Cerebellar cortex (tissue), 1 donor: ENCODE data around the gene GLS.
A peak's percentile ranks its signal among the peaks of the same experiment; 100 is the strongest.
"Not testable (repeated sequence)": the region's sequence is repeated elsewhere in the genome, so short reads cannot be mapped to it uniquely, and the experiment has no call there.

Source experiments
- DNase-seq: peaks from one replicate; pipeline ENCODE4 v3.0.0-alpha.2; 2015; ENCODE audit warnings: low spot score

Gene GLS

GRCh38 chr2:190856985-190857384 lies 23.6 kb upstream of the GLS start:
- no peak for DNase-seq

GRCh38 chr2:190858817-190859216 lies 21.8 kb upstream of the GLS start:
- no peak for DNase-seq

GRCh38 chr2:190859347-190860297 lies 21.0 kb upstream of the GLS start:
- DNase-seq, result no peak

- no peak for DNase-seq
Observed at GRCh38 chr2:190860985-190861680, 19.5 kb upstream of the GLS start.

GRCh38 chr2:190862128-190862527 lies 18.5 kb upstream of the GLS start:
- not testable (repeated sequence) for DNase-seq

- DNase-seq, result no peak
Observed at GRCh38 chr2:190862571-190862991, 18.0 kb upstream of the GLS start.

- no peak for DNase-seq
Observed at GRCh38 chr2:190863946-190864345, 16.7 kb upstream of the GLS start.

GRCh38 chr2:190864375-190864774 lies 16.2 kb upstream of the GLS start:
- no peak for DNase-seq

- DNase-seq, result no peak
Observed at GRCh38 chr2:190867212-190867611, 13.4 kb upstream of the GLS start.

- no peak for DNase-seq
Observed at GRCh38 chr2:190867832-190868231, 12.8 kb upstream of the GLS start.

GRCh38 chr2:190869721-190870120 lies 10.9 kb upstream of the GLS start:
- DNase-seq, result no peak

- not testable (repeated sequence) for DNase-seq
Observed at GRCh38 chr2:190873451-190873850, 7.2 kb upstream of the GLS start.

- no peak for DNase-seq
Observed at GRCh38 chr2:190875891-190876290, 4.7 kb upstream of the GLS start.

GRCh38 chr2:190876631-190877030 lies 4.0 kb upstream of the GLS start:
- no peak for DNase-seq

GRCh38 chr2:190877436-190877835 lies 3.2 kb upstream of the GLS start:
- no peak for DNase-seq

GRCh38 chr2:190879474-190880377 lies 895 bp upstream of the GLS start:
- no peak for DNase-seq

- DNase-seq, result no peak
Observed at GRCh38 chr2:190881084-190881597, 520 bp downstream of the GLS start.

- peak; percentile 60 for DNase-seq
Observed at GRCh38 chr2:190881598-190882410, 1.2 kb downstream of the GLS start.

GRCh38 chr2:190882411-190882766 lies 1.8 kb downstream of the GLS start:
- DNase-seq, result no peak

- no peak for DNase-seq
Observed at GRCh38 chr2:190882856-190883582, 2.4 kb downstream of the GLS start.
